Keratinocyte (primary cell): ENCODE data around the gene KAT6B. TPM values are rescaled to one million over a fixed set of nuclear protein-coding genes. Genes with fewer than 3 reads are reported as not detected.

Experiments used
- DNase-seq: peaks from one replicate; pipeline ENCODE4 v3.0.0-alpha.2; 2011; ENCODE audit warnings: low read depth, missing footprints, low spot score
- FAIRE-seq: peaks from 2 replicates; lab custom pipeline; 2011; peaks lifted over from hg19 to GRCh38; lab: Jason Lieb, UNC
- H2AFZ ChIP-seq: 2 replicates; pipeline ENCODE4 v1.6.0; 2012; ENCODE audit warnings: low read length, control low read depth, inconsistent platforms; ENCODE audit not compliant: control insufficient read depth
- H3K27ac ChIP-seq: 2 replicates; pipeline ENCODE4 v1.5.1; 2011; ENCODE audit warnings: low read length; ENCODE audit not compliant: control insufficient read depth, insufficient read depth
- H3K27me3 ChIP-seq: 3 replicates; pipeline ENCODE4 v1.6.0; 2011; ENCODE audit warnings: low read length; ENCODE audit not compliant: control insufficient read depth, insufficient read depth; ENCODE audit errors: extremely low read depth
- H3K36me3 ChIP-seq, 2 experiments: 2 replicates in 1 of 2; 3 replicates in 1 of 2; pipeline ENCODE4 v1.5.1; 2011; ENCODE audit warnings: low read length in 2 of 2, mild to moderate bottlenecking in 1 of 2; ENCODE audit not compliant: control insufficient read depth in 2 of 2, insufficient read depth in 2 of 2; ENCODE audit errors: extremely low read depth in 1 of 2
- H3K4me1 ChIP-seq: 3 replicates; pipeline ENCODE4 v1.5.1; 2011; ENCODE audit warnings: low read length; ENCODE audit not compliant: control insufficient read depth, insufficient read depth; ENCODE audit errors: extremely low read depth
- H3K4me2 ChIP-seq: 3 replicates; pipeline ENCODE4 v1.6.0; 2011; ENCODE audit warnings: low read depth, low read length; ENCODE audit not compliant: control insufficient read depth, insufficient read depth; ENCODE audit errors: extremely low read depth
- H3K4me3 ChIP-seq, 3 experiments: fragments of 200-600 bp in 1 of 3; sonication (generic) in 1 of 3; 2 replicates in 2 of 3; 3 replicates in 1 of 3; pipeline ENCODE4 v1.5.1; 2011 to 2016; ENCODE audit warnings: low read length in 3 of 3, mild to moderate bottlenecking in 3 of 3, control low read depth in 2 of 3, inconsistent platforms in 1 of 3, low read depth in 1 of 3, mixed read lengths in 1 of 3, mixed run types in 1 of 3, moderate library complexity in 1 of 3; ENCODE audit not compliant: control insufficient read depth in 2 of 3, insufficient read depth in 2 of 3; ENCODE audit errors: extremely low read depth in 1 of 3
- H3K79me2 ChIP-seq: 2 replicates; pipeline ENCODE4 v1.6.0; 2012; ENCODE audit warnings: low read length; ENCODE audit not compliant: control insufficient read depth, insufficient read depth
- H3K9ac ChIP-seq: 3 replicates; pipeline ENCODE4 v1.6.0; 2011; ENCODE audit warnings: low read length; ENCODE audit not compliant: control insufficient read depth, insufficient read depth; ENCODE audit errors: extremely low read depth
- H3K9me1 ChIP-seq: 3 replicates; pipeline ENCODE4 v1.6.0; 2011; ENCODE audit warnings: low read length; ENCODE audit not compliant: control insufficient read depth, insufficient read depth; ENCODE audit errors: extremely low read depth
- H3K9me3 ChIP-seq: 2 replicates; pipeline ENCODE4 v1.5.1; 2012; ENCODE audit warnings: low read depth, low read length; ENCODE audit not compliant: control insufficient read depth
- H4K20me1 ChIP-seq: 3 replicates; pipeline ENCODE4 v1.6.0; 2011; ENCODE audit warnings: low read length; ENCODE audit not compliant: control insufficient read depth, insufficient read depth; ENCODE audit errors: extremely low read depth
- EZH2 ChIP-seq: IDR thresholded peaks from one replicate; pipeline ENCODE4 v1.6.1; 2012; ENCODE audit warnings: inconsistent platforms, mild to moderate bottlenecking, low read length, moderate library complexity
- dilution Hi-C: fragments of 300-500 bp; cut with MboI; formaldehyde crosslinking; loops from one replicate; pipeline ENCODE4 v1.7.0; 2020; ENCODE audit warnings: low sequenced_read_pairs; ENCODE audit not compliant: extremely low pct_ligation_motif_present
- polyA plus RNA-seq, 5 experiments: library from polyadenylated mRNA; depleted of rRNA in 3 of 5; stranded (reverse) in 3 of 5; stranded (forward) in 1 of 5; unstranded in 1 of 5; fragments of >200 nt; gene quantifications; 1 replicate in 1 of 5; 2 replicates in 3 of 5; 3 replicates in 1 of 5; pipeline versions ENCODE4 v1.2.1 to v1.2.3, GENCODE V29; 2011 to 2012; ENCODE audit warnings: missing spikeins in 2 of 5, low read depth in 1 of 5, low replicate concordance in 1 of 5
- TF ChIP-seq, protein P1 (sequence below), 3 experiments: IDR thresholded peaks in 1 of 3; conservative IDR thresholded peaks in 1 of 3; optimal IDR thresholded peaks in 1 of 3; 2 replicates in 2 of 3; 3 replicates in 1 of 3; pipeline versions ENCODE3 to v1.5.1; 2011; ENCODE audit warnings: low read length in 3 of 3, mild to moderate bottlenecking in 3 of 3, moderate library complexity in 2 of 3, control low read depth in 1 of 3, inconsistent platforms in 1 of 3; ENCODE audit not compliant: insufficient read depth in 2 of 3; ENCODE audit errors: extremely low read depth in 1 of 3

Gene KAT6B
- polyA plus RNA-seq, 1 donor (not counting 4 experiments of a cell fraction or from before 2014, with no cell fraction given) = 2.9 TPM

DNA sequence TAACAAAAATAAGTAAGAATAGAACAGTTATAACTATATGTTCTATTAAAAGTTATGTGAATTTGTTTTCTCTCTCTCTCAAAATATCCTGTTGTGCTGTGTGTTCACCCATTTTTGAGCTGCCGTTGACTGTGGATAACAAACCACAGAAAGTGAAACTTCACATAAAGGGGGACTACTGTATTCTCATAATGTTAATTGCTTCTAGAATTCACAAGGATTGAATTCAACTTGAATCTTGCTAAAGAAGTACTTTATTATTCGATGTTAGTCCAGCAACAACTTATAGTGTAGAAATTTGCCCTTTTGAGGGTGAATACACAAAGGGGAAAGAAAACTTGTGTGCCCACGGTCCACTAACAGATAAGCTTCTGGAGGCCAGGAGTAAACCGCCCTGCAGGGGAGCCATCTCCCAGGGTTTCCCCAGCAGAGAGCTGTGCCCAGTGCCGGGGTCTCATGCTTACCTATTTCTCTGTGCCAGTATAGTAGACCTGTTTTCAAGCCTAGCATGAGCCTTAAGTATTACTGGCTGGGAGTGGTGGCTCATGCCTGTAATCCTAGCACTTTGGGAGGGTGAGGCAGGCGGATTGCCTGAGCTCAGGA is 87.1 kb downstream of the KAT6B start:
- Histone ChIP-seq H3K4me2 (no peak overlapping the region), H3K79me2 (no peaks in the 10 kb centered on the region), H3K4me1 (peaks cover 20% of the 10 kb centered on the region), H2AFZ (no peak overlapping the region), H3K27ac (no peak overlapping the region), H4K20me1 (no peaks in the 10 kb centered on the region), H3K9me3 (no peaks in the 10 kb centered on the region), H3K27me3 (no peaks in the 10 kb centered on the region), H3K4me3 (no peak overlapping the region), H3K9me1 (no peaks in the 10 kb centered on the region), H3K9ac (no peak overlapping the region), H3K36me3 (no peaks in the 10 kb centered on the region)
- dilution Hi-C loops = no loop called here
- DNase-seq (no peak), FAIRE-seq (no peak)
- TF ChIP-seq EZH2 = no peak
- TF ChIP-seq, protein P1, sequence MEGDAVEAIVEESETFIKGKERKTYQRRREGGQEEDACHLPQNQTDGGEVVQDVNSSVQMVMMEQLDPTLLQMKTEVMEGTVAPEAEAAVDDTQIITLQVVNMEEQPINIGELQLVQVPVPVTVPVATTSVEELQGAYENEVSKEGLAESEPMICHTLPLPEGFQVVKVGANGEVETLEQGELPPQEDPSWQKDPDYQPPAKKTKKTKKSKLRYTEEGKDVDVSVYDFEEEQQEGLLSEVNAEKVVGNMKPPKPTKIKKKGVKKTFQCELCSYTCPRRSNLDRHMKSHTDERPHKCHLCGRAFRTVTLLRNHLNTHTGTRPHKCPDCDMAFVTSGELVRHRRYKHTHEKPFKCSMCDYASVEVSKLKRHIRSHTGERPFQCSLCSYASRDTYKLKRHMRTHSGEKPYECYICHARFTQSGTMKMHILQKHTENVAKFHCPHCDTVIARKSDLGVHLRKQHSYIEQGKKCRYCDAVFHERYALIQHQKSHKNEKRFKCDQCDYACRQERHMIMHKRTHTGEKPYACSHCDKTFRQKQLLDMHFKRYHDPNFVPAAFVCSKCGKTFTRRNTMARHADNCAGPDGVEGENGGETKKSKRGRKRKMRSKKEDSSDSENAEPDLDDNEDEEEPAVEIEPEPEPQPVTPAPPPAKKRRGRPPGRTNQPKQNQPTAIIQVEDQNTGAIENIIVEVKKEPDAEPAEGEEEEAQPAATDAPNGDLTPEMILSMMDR (optimal IDR thresholded peaks at IDR 0.05 in 1 of 3, IDR thresholded peaks at IDR 0.05 in 1 of 3, conservative IDR thresholded peaks at IDR 0.05 in 1 of 3; ENCODE audit: extremely low read depth in 1 of 3, insufficient read depth in 2 of 3, low read length in 3 of 3) = no peak

DNA sequence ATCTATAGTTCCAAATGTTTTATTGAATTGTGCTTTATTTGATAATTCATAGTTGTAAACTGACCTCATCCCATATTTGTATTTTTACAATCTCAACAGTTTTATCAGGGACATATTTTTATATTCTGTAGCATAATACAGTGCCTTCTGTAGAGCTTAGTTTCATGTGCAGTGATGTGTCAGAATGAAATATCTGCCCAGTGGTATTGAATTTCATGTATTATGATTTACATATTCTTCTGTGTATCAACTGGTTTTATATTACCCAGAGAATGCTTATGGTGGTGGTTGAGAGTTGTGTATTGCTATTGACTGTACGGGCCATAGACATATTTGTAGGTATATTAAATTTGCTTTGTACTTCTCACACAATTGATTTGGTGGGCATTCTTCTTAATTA is 89.9 kb downstream of the KAT6B start:
- H3K27me3 ChIP-seq = no peaks in the 10 kb centered on the region
- peaks cover 15% of the 10 kb centered on the region for H3K4me1 ChIP-seq
- no peak for TF ChIP-seq EZH2
- TF ChIP-seq, protein P1 (optimal IDR thresholded peaks at IDR 0.05 in 1 of 3, IDR thresholded peaks at IDR 0.05 in 1 of 3, conservative IDR thresholded peaks at IDR 0.05 in 1 of 3; ENCODE audit: extremely low read depth in 1 of 3, insufficient read depth in 2 of 3, low read length in 3 of 3) = no peak
- H3K9ac ChIP-seq = no peak overlapping the region
- H3K79me2 ChIP-seq = no peaks in the 10 kb centered on the region
- H3K4me3 ChIP-seq = no peak overlapping the region
- dilution Hi-C loops = no loop called here
- H3K27ac ChIP-seq = no peak overlapping the region
- no peaks in the 10 kb centered on the region for H3K9me1 ChIP-seq
- H3K36me3 ChIP-seq = no peaks in the 10 kb centered on the region
- no peak overlapping the region for H2AFZ ChIP-seq
- DNase-seq (no peak), FAIRE-seq (no peak)
- no peak overlapping the region for H3K4me2 ChIP-seq
- no peaks in the 10 kb centered on the region for H4K20me1 ChIP-seq
- H3K9me3 ChIP-seq = no peaks in the 10 kb centered on the region
